Fibroblast of skin of scalp (primary cell): ENCODE results near the gene TNRC6B.
"Not testable (repeated sequence)": the region's sequence is repeated elsewhere in the genome, so short reads cannot be mapped to it uniquely, and the experiment has no call there.

Source experiments
- DNase-seq: peaks from one replicate; pipeline ENCODE4 v3.0.0-alpha.2; 2013

TNRC6B gene

GRCh38 chr22:40182231-40182835, 4.6 kb downstream of the TNRC6B start:
- DNase-seq, result peak; percentile 75

GRCh38 chr22:40183029-40183581, 5.4 kb downstream of the TNRC6B start:
- DNase-seq, result peak; percentile 91

GRCh38 chr22:40183603-40184002, 5.9 kb downstream of the TNRC6B start:
- DNase-seq, result not testable (repeated sequence)

GRCh38 chr22:40187389-40187788, 9.7 kb downstream of the TNRC6B start:
- no peak for DNase-seq

- no peak for DNase-seq
These were observed 12.3 kb downstream of the TNRC6B start for GRCh38 chr22:40189997-40190396.

- no peak for DNase-seq
These were observed 12.8 kb downstream of the TNRC6B start for GRCh38 chr22:40190501-40190900.

- peak; percentile 49 for DNase-seq
These were observed 16.0 kb downstream of the TNRC6B start for GRCh38 chr22:40193429-40194421.

GRCh38 chr22:40194656-40195055, 16.9 kb downstream of the TNRC6B start:
- no peak for DNase-seq

- DNase-seq, result peak; percentile 87
These were observed 19.1 kb downstream of the TNRC6B start for GRCh38 chr22:40196628-40197360.

GRCh38 chr22:40197421-40197820, 19.7 kb downstream of the TNRC6B start:
- not testable (repeated sequence) for DNase-seq

- no peak for DNase-seq
These were observed 21.0 kb downstream of the TNRC6B start for GRCh38 chr22:40198733-40199132.

- no peak for DNase-seq
These were observed 21.5 kb downstream of the TNRC6B start for GRCh38 chr22:40199223-40199622.

- no peak for DNase-seq
These were observed 22.1 kb downstream of the TNRC6B start for GRCh38 chr22:40199852-40200251.

GRCh38 chr22:40200795-40201530, 23.2 kb downstream of the TNRC6B start:
- DNase-seq, result no peak

GRCh38 chr22:40202225-40202944, 24.7 kb downstream of the TNRC6B start:
- no peak for DNase-seq

- no peak for DNase-seq
These were observed 25.8 kb downstream of the TNRC6B start for GRCh38 chr22:40203572-40203971.

- peak; percentile 86 for DNase-seq
These were observed 26.8 kb downstream of the TNRC6B start for GRCh38 chr22:40204321-40205116.

- DNase-seq, result no peak
These were observed 28.8 kb downstream of the TNRC6B start for GRCh38 chr22:40206561-40206960.

- DNase-seq, result no peak
These were observed 33.1 kb downstream of the TNRC6B start for GRCh38 chr22:40210818-40211217.

GRCh38 chr22:40211476-40212054, 33.8 kb downstream of the TNRC6B start:
- DNase-seq, result no peak
